AG08395 (cell line): ENCODE results near the gene ADCY5.

ENCODE experiments used
- DNase-seq: peaks from one replicate; pipeline ENCODE4 v3.0.0; 2012; ENCODE audit warnings: mixed read lengths, low spot score

ADCY5 gene

GRCh38 chr3:123285479-123285878, 163.4 kb downstream of the ADCY5 start:
- DNase-seq: no peak

- DNase-seq: no peak
Measured at GRCh38 chr3:123285066-123285465, 163.8 kb downstream of the ADCY5 start.

GRCh38 chr3:123284399-123285010, 164.4 kb downstream of the ADCY5 start:
- no peak for DNase-seq

- no peak for DNase-seq
Measured at GRCh38 chr3:123283657-123284398, 165.1 kb downstream of the ADCY5 start.

GRCh38 chr3:123283074-123283473, 165.8 kb downstream of the ADCY5 start:
- no peak for DNase-seq

- no peak for DNase-seq
Measured at GRCh38 chr3:123282461-123282860, 166.4 kb downstream of the ADCY5 start.

GRCh38 chr3:123281929-123282328, 167.0 kb downstream of the ADCY5 start:
- DNase-seq: no peak

- DNase-seq: no peak
Measured at GRCh38 chr3:123281406-123281805, 167.5 kb downstream of the ADCY5 start.

GRCh38 chr3:123279121-123279520, 169.8 kb downstream of the ADCY5 start:
- DNase-seq: no peak

GRCh38 chr3:123278446-123278845, 170.4 kb downstream of the ADCY5 start:
- no peak for DNase-seq

- no peak for DNase-seq
Measured at GRCh38 chr3:123277106-123277505, 171.8 kb downstream of the ADCY5 start.

- DNase-seq: no peak
Measured at GRCh38 chr3:123276346-123277006, 172.4 kb downstream of the ADCY5 start.

GRCh38 chr3:123275691-123276090, 173.2 kb downstream of the ADCY5 start:
- no peak for DNase-seq

GRCh38 chr3:123272547-123272946, 176.3 kb downstream of the ADCY5 start:
- DNase-seq: no peak

- DNase-seq: no peak
Measured at GRCh38 chr3:123271466-123272159, 177.3 kb downstream of the ADCY5 start.

- no peak for DNase-seq
Measured at GRCh38 chr3:123270818-123271217, 178.1 kb downstream of the ADCY5 start.

- no peak for DNase-seq
Measured at GRCh38 chr3:123267821-123268220, 181.1 kb downstream of the ADCY5 start.

GRCh38 chr3:123263941-123264340, 184.9 kb downstream of the ADCY5 start:
- DNase-seq: no peak

- DNase-seq: no peak
Measured at GRCh38 chr3:123262868-123263267, 186.0 kb downstream of the ADCY5 start.

- no peak for DNase-seq
Measured at GRCh38 chr3:123262226-123262625, 186.7 kb downstream of the ADCY5 start.

GRCh38 chr3:123261666-123262065, 187.2 kb downstream of the ADCY5 start:
- no peak for DNase-seq

- peak; percentile 48 for DNase-seq
Measured at GRCh38 chr3:123258811-123259420, 190.0 kb downstream of the ADCY5 start.
